Endodermal cell (in vitro differentiated cells): ENCODE results near the gene HSD17B1. TPM values are rescaled to one million over a fixed set of nuclear protein-coding genes. Genes with fewer than 3 reads are reported as not detected.
A peak's percentile ranks its signal among the peaks of the same experiment; 100 is the strongest.

Source experiments
- DNase-seq: peaks from one replicate; pipeline ENCODE4 v3.0.0-alpha.2; 2017
- H3K27ac ChIP-seq: 2 replicates; pipeline ENCODE4 v1.5.1; 2013; ENCODE audit warnings: mild to moderate bottlenecking, low read depth, low read length, moderate library complexity
- H3K27me3 ChIP-seq: 2 replicates; pipeline ENCODE4 v1.6.1; 2013; ENCODE audit warnings: mild to moderate bottlenecking, low read length, moderate library complexity; ENCODE audit not compliant: insufficient read depth, control insufficient read depth, poor library complexity, severe bottlenecking
- H3K36me3 ChIP-seq: 2 replicates; pipeline ENCODE4 v1.7.0; 2013; ENCODE audit warnings: mild to moderate bottlenecking, low read length, moderate library complexity; ENCODE audit not compliant: control insufficient read depth, insufficient read depth
- H3K4me1 ChIP-seq: one replicate; pipeline ENCODE4 v1.7.0; 2013; ENCODE audit warnings: low read length; ENCODE audit not compliant: control insufficient read depth, insufficient read depth
- H3K4me3 ChIP-seq: 2 replicates; pipeline ENCODE4 v1.5.1; 2013; ENCODE audit warnings: mild to moderate bottlenecking, low read length, moderate library complexity
- H3K9ac ChIP-seq: 2 replicates; pipeline ENCODE4 v1.6.1; 2013; ENCODE audit warnings: mild to moderate bottlenecking, low read length, moderate library complexity; ENCODE audit not compliant: poor library complexity, severe bottlenecking; ENCODE audit errors: extremely low read depth
- H3K9me3 ChIP-seq: 2 replicates; pipeline ENCODE4 v1.6.1; 2013; ENCODE audit warnings: mild to moderate bottlenecking, low read length, moderate library complexity; ENCODE audit not compliant: control insufficient read depth
- H3K27ac Mint-ChIP-seq: 2 replicates; pipeline ENCODE4 v1.8.0; 2020; ENCODE audit warnings: mixed read lengths
- H3K27me3 Mint-ChIP-seq: 2 replicates; pipeline ENCODE4 v1.8.0; 2021; ENCODE audit warnings: mild to moderate bottlenecking, mixed read lengths; ENCODE audit not compliant: insufficient read depth
- H3K36me3 Mint-ChIP-seq: 2 replicates; pipeline ENCODE4 v1.8.0; 2020; ENCODE audit warnings: low read depth, mixed read lengths
- H3K4me1 Mint-ChIP-seq: 2 replicates; pipeline ENCODE4 v1.8.0; 2020; ENCODE audit warnings: mixed read lengths
- H3K4me3 Mint-ChIP-seq: 2 replicates; pipeline ENCODE4 v1.8.0; 2020; ENCODE audit warnings: mild to moderate bottlenecking, moderate library complexity, mixed read lengths
- H3K9me3 Mint-ChIP-seq: 2 replicates; pipeline ENCODE4 v1.8.0; 2020; ENCODE audit warnings: mild to moderate bottlenecking, mixed read lengths
- CTCF ChIP-seq: fragments of 200-600 bp; sonication (generic); conservative IDR thresholded peaks from 2 replicates; pipeline ENCODE4 v1.5.0; 2021; ENCODE audit warnings: antibody characterized with exemption, mild to moderate bottlenecking
- WGBS, 2 experiments: methylation state at CpG; one replicate each; pipeline versions ENCODE4 v1.1.5 to v1.1.7; 2013; ENCODE audit warnings: missing lambda C conversion rate in 2 of 2, mixed read lengths in 1 of 2; ENCODE audit not compliant: insufficient coverage in 1 of 2, insufficient read length in 1 of 2; 5-methylcytosine and 5-hydroxymethylcytosine counted together
- total RNA-seq, 2 donors: library from RNA; stranded (reverse); fragmentation: NEBNext Ultra II Directional in 1 of 2; extraction: Animal tissue kit (Norgen Biotek cat#: 25700) in 1 of 2; gene quantifications; 2 replicates in 1 of 2; 3 replicates in 1 of 2; pipeline ENCODE4 v1.2.1, GENCODE V29; 2021

Gene HSD17B1
- total RNA-seq, 2 donors from 2014 or later, result 2.4 to 2.8 TPM

- Histone ChIP-seq H3K36me3 (peaks cover 61% of the 10 kb centered on the region), H3K4me3 (no peak overlapping the region), H3K9ac (no peak overlapping the region), H3K27me3 (no peaks in the 10 kb centered on the region), H3K27ac (no peak overlapping the region), H3K9me3 (no peaks in the 10 kb centered on the region), H3K4me1 (no peaks in the 10 kb centered on the region)
- H3K36me3 Mint-ChIP-seq, result peaks cover 62% of the 10 kb centered on the region
- peaks cover 14% of the 10 kb centered on the region for H3K4me1 Mint-ChIP-seq
- no peaks in the 10 kb centered on the region for H3K9me3 Mint-ChIP-seq
- peak overlapping the region; percentile 62 for H3K27ac Mint-ChIP-seq
- 91 to 100% methylated on average over 1 to 2 of the region's 2 CpGs for WGBS, 2 experiments
- no peaks in the 10 kb centered on the region for H3K27me3 Mint-ChIP-seq
- H3K4me3 Mint-ChIP-seq, result no peak overlapping the region
- TF ChIP-seq CTCF, result no peak
- DNase-seq, result no peak
Measured at GRCh38 chr17:42579794-42580551, 27.2 kb downstream of the HSD17B1 start.

GRCh38 chr17:42581744-42582270 is 29.1 kb downstream of the HSD17B1 start:
- Histone ChIP-seq H3K36me3 (peaks cover 66% of the 10 kb centered on the region), H3K27me3 (no peaks in the 10 kb centered on the region), H3K4me1 (no peaks in the 10 kb centered on the region), H3K4me3 (no peak overlapping the region), H3K9ac (no peak overlapping the region), H3K9me3 (no peaks in the 10 kb centered on the region), H3K27ac (no peak overlapping the region)
- no peak for DNase-seq
- no peak overlapping the region for H3K27ac Mint-ChIP-seq
- H3K4me3 Mint-ChIP-seq, result no peak overlapping the region
- H3K9me3 Mint-ChIP-seq, result no peaks in the 10 kb centered on the region
- WGBS, 2 experiments, result 96 to 98% methylated on average over 10 of the region's 10 CpGs
- no peak for TF ChIP-seq CTCF
- peaks cover 5% of the 10 kb centered on the region for H3K4me1 Mint-ChIP-seq
- peaks cover 54% of the 10 kb centered on the region for H3K36me3 Mint-ChIP-seq
- no peaks in the 10 kb centered on the region for H3K27me3 Mint-ChIP-seq

- TF ChIP-seq CTCF, result no peak
- Histone ChIP-seq H3K27ac (no peak overlapping the region), H3K9me3 (no peaks in the 10 kb centered on the region), H3K4me1 (no peaks in the 10 kb centered on the region), H3K27me3 (no peaks in the 10 kb centered on the region), H3K4me3 (no peak overlapping the region), H3K9ac (no peak overlapping the region), H3K36me3 (peaks cover 81% of the 10 kb centered on the region)
- DNase-seq, result no peak
- Mint-ChIP-seq H3K27ac (no peak overlapping the region), H3K4me1 (no peaks in the 10 kb centered on the region), H3K4me3 (no peak overlapping the region), H3K36me3 (peaks cover 68% of the 10 kb centered on the region), H3K27me3 (no peaks in the 10 kb centered on the region), H3K9me3 (no peaks in the 10 kb centered on the region)
- WGBS, 2 experiments, result 90% methylated on average over 6 to 8 of the region's 9 CpGs
Measured at GRCh38 chr17:42584880-42585279, 32.2 kb downstream of the HSD17B1 start.
